SK-N-SH (cell line): ENCODE measurements around the gene CORT. TPM values are rescaled to one million over a fixed set of nuclear protein-coding genes. Genes with fewer than 3 reads are reported as not detected.

Experiments used
- CTCF ChIA-PET: fragments of 300-600, 350-600 bp; formaldehyde crosslinking; extraction: SDS; loops from one replicate; lab custom pipeline; 2021; lab: Yijun Ruan, JAX
- POLR2A ChIA-PET: fragments of 350-600 bp; sonication (Branson Sonifier 250); formaldehyde crosslinking; extraction: SDS; loops from one replicate; lab custom pipeline; 2020; ENCODE audit warnings: antibody characterized with exemption, inconsistent platforms; lab: Yijun Ruan, JAX
- DNase-seq: peaks from one replicate; pipeline ENCODE4 v3.0.0; 2012
- H2AFZ ChIP-seq: fragments of 200-600 bp; sonication (generic); 2 replicates; pipeline ENCODE4 v1.8.1; 2016; ENCODE audit warnings: antibody characterized with exemption, mild to moderate bottlenecking, low read depth
- H3F3A ChIP-seq: fragments of 200-600 bp; sonication (generic); replicated peaks from 2 replicates; pipeline ENCODE3; 2016; ENCODE audit warnings: antibody characterized with exemption, mild to moderate bottlenecking; ENCODE audit not compliant: insufficient read depth
- H3K27ac ChIP-seq, 2 experiments: fragments of 200-500 bp in 1 of 2; fragments of 200-600 bp in 1 of 2; sonication (Bioruptor generic) in 1 of 2; sonication (generic), shearing (Covaris generic) in 1 of 2; 2 replicates each; pipeline versions ENCODE4 v1.5.1 to v1.6.1; 2014 to 2016; ENCODE audit warnings: low read depth in 2 of 2, inconsistent platforms in 1 of 2, low read length in 1 of 2, mild to moderate bottlenecking in 1 of 2, mixed read lengths in 1 of 2
- H3K27me3 ChIP-seq: fragments of 200-600 bp; sonication (generic), shearing (Covaris generic); 2 replicates; pipeline ENCODE4 v1.6.1; 2016; ENCODE audit warnings: mixed run types; ENCODE audit not compliant: insufficient read depth
- H3K36me3 ChIP-seq, 2 experiments: fragments of 200-500 bp in 1 of 2; fragments of 200-600 bp in 1 of 2; sonication (Bioruptor generic) in 1 of 2; sonication (generic) in 1 of 2; replicated peaks in 1 of 2; 2 replicates each; pipeline versions ENCODE3 to v1.5.1; 2014 to 2016; ENCODE audit warnings: low read length in 1 of 2, mild to moderate bottlenecking in 1 of 2; ENCODE audit not compliant: insufficient read depth in 2 of 2, control insufficient read depth in 1 of 2
- H3K4me1 ChIP-seq, 2 experiments: fragments of 200-500 bp in 1 of 2; fragments of 200-600 bp in 1 of 2; sonication (Bioruptor generic) in 1 of 2; sonication (generic), shearing (Covaris generic) in 1 of 2; 2 replicates each; pipeline versions ENCODE4 v1.5.1 to v1.6.1; 2014 to 2016; ENCODE audit warnings: low read depth in 1 of 2, low read length in 1 of 2, mixed run types in 1 of 2; ENCODE audit not compliant: insufficient read depth in 2 of 2, control insufficient read depth in 1 of 2
- H3K4me2 ChIP-seq: fragments of 200-600 bp; sonication (generic), shearing (Covaris generic); 2 replicates; pipeline ENCODE4 v1.6.1; 2017; ENCODE audit warnings: mixed run types
- H3K4me3 ChIP-seq, 2 experiments: fragments of 200-500 bp in 1 of 2; fragments of 200-600 bp in 1 of 2; sonication (Bioruptor generic) in 1 of 2; sonication (generic), shearing (Covaris generic) in 1 of 2; 2 replicates each; pipeline versions ENCODE4 v1.5.1 to v1.8.1; 2014 to 2016; ENCODE audit warnings: low read depth in 2 of 2, inconsistent platforms in 1 of 2, low read length in 1 of 2, mild to moderate bottlenecking in 1 of 2, mixed read lengths in 1 of 2, moderate library complexity in 1 of 2
- H3K79me2 ChIP-seq: fragments of 200-600 bp; sonication (generic); 2 replicates; pipeline ENCODE4 v1.8.1; 2017; ENCODE audit warnings: mild to moderate bottlenecking; ENCODE audit not compliant: insufficient read depth
- H3K9ac ChIP-seq: fragments of 200-600 bp; sonication (generic); 2 replicates; pipeline ENCODE4 v1.6.1; 2017; ENCODE audit warnings: mixed run types
- H3K9me2 ChIP-seq: fragments of 200-600 bp; sonication (generic); 2 replicates; pipeline ENCODE4 v1.6.1; 2017; ENCODE audit warnings: mixed run types
- H3K9me3 ChIP-seq: fragments of 200-600 bp; sonication (generic); 2 replicates; pipeline ENCODE4 v1.6.1; 2017; ENCODE audit warnings: mixed run types, mild to moderate bottlenecking, moderate library complexity
- H4K20me1 ChIP-seq: fragments of 200-600 bp; sonication (generic); 2 replicates; pipeline ENCODE4 v1.6.1; 2017; ENCODE audit warnings: mild to moderate bottlenecking, mixed run types; ENCODE audit not compliant: insufficient read depth
- CTCF ChIP-seq: fragments of 200-600 bp; sonication (generic); IDR thresholded peaks from 2 replicates; pipeline ENCODE4 v1.6.1; 2017; ENCODE audit warnings: antibody characterized with exemption, mild to moderate bottlenecking, moderate library complexity
- ELF1 ChIP-seq: IDR thresholded peaks from 2 replicates; pipeline ENCODE4 v1.4.0; 2012
- GATA2 ChIP-seq: sonication (generic); formaldehyde crosslinking; IDR thresholded peaks from 2 replicates; pipeline ENCODE4 v1.5.0; 2020; ENCODE audit warnings: mild to moderate bottlenecking, missing genetic modification reagents
- JUND ChIP-seq: IDR thresholded peaks from 2 replicates; pipeline ENCODE4 v1.4.0; 2012
- NFIC ChIP-seq: IDR thresholded peaks from 2 replicates; pipeline ENCODE4 v1.4.0; 2012; ENCODE audit warnings: borderline replicate concordance
- NRF1 ChIP-seq: IDR thresholded peaks from 2 replicates; pipeline ENCODE4 v1.6.1; 2012; ENCODE audit warnings: low read depth, mild to moderate bottlenecking, low read length
- POLR2AphosphoS5 ChIP-seq: IDR thresholded peaks from 2 replicates; pipeline ENCODE4 v1.6.1; 2012; ENCODE audit warnings: low read depth, low read length
- RXRA ChIP-seq: IDR thresholded peaks from 2 replicates; pipeline ENCODE4 v1.4.0; 2012; ENCODE audit warnings: low read depth, mild to moderate bottlenecking, borderline replicate concordance
- USF1 ChIP-seq: IDR thresholded peaks from 2 replicates; pipeline ENCODE4 v1.4.0; 2012; ENCODE audit warnings: low read depth, borderline replicate concordance
- USF2 ChIP-seq: fragments of 150-350 bp; IDR thresholded peaks from 2 replicates; pipeline ENCODE4 v1.6.1; 2017; ENCODE audit warnings: antibody characterized with exemption, low read length, low read depth, borderline replicate concordance
- YY1 ChIP-seq: IDR thresholded peaks from 2 replicates; pipeline ENCODE4 v1.4.0; 2012; ENCODE audit warnings: low read depth, mild to moderate bottlenecking
- ZBTB33 ChIP-seq: IDR thresholded peaks from 2 replicates; pipeline ENCODE4 v1.4.0; 2012; ENCODE audit warnings: low read depth, borderline replicate concordance
- WGBS: methylation state at CpG from one replicate; pipeline ENCODE4 v1.1.6; 2017; ENCODE audit warnings: low lambda C conversion rate; 5-methylcytosine and 5-hydroxymethylcytosine counted together
- polyA plus RNA-seq, 3 experiments: library from polyadenylated mRNA; depleted of rRNA; stranded (reverse); fragments of >200 nt; gene quantifications; 2 replicates each; pipeline ENCODE4 v1.2.3, GENCODE V29; 2012

Gene CORT
- polyA plus RNA-seq, 1 of the 3 experiments (the other 2 are of a cell fraction), result 0.26 TPM

- Histone ChIP-seq H3K36me3 (peaks cover 17 to 19% of the 10 kb centered on the region in 2 experiments), H4K20me1 (no peaks in the 10 kb centered on the region; the same call in 1 of the 2 replicates), H2AFZ (no peak overlapping the region), H3K9me2 (no peaks in the 10 kb centered on the region), H3K27ac (no peak overlapping the region), H3F3A (peaks cover 7% of the 10 kb centered on the region), H3K4me1 (peaks cover 7 to 8% of the 10 kb centered on the region in 2 experiments; a peak in 3 of 4 replicates), H3K4me3 (no peak overlapping the region), H3K79me2 (peaks cover 26% of the 10 kb centered on the region; the same call in 1 of the 2 replicates), H3K9ac (no peak overlapping the region)
- no peak for DNase-seq
- POLR2A ChIA-PET, result no interaction called here
- 97% methylated on average over 4 of the region's 4 CpGs for WGBS
- CTCF ChIA-PET, result no interaction called here
- no peak for TF ChIP-seq NFIC
- TF ChIP-seq USF2, result no peak
- no peak for TF ChIP-seq RXRA
- TF ChIP-seq GATA2 (CRISPR knock-in tag), result no peak
- no peak for TF ChIP-seq ZBTB33
- TF ChIP-seq CTCF, result no peak
- TF ChIP-seq JUND, result no peak
- no peak for TF ChIP-seq YY1
- TF ChIP-seq NRF1, result no peak
- no peak for TF ChIP-seq ELF1
- no peak for TF ChIP-seq USF1
- no peak for TF ChIP-seq POLR2AphosphoS5
- TF ChIP-seq, all 33 proteins: peak for 0
- Histone ChIP-seq H3K27me3 (no peaks in the 10 kb centered on the region), H3K4me2 (no peak overlapping the region), H3K9me3 (no peaks in the 10 kb centered on the region)
Measured at GRCh38 chr1:10470043-10470442, 20.2 kb downstream of the CORT start.
